HG03175 (cell line): ENCODE data around the gene PLA2G4C.

Experiments used
- ATAC-seq: cut with Tn5 transposase; IDR thresholded peaks from one replicate; pipeline ENCODE4 v1.9.1; 2021; ENCODE audit warnings: mild to moderate bottlenecking, moderate library complexity; ENCODE audit not compliant: unreplicated experiment

The PLA2G4C gene

GRCh38 chr19:48000846-48001245 is 109.8 kb downstream of the PLA2G4C start:
- ATAC-seq, result no peak

- ATAC-seq, result no peak
Observed at GRCh38 chr19:47998800-47999199, 111.8 kb downstream of the PLA2G4C start.
